Prostate gland (tissue), 2 donors: ENCODE measurements around the gene INHA. TPM values are rescaled to one million over a fixed set of nuclear protein-coding genes. Genes with fewer than 3 reads are reported as not detected.

Experiments
- DNase-seq: peaks from one replicate; pipeline ENCODE4 v3.0.0-alpha.2; 2019; ENCODE audit warnings: low spot score
- H3K27ac ChIP-seq, 2 donors: fragments of 200-600 bp; sonication (generic); 2 replicates each; pipeline ENCODE4 v1.5.1; 2017 to 2019
- H3K27me3 ChIP-seq: fragments of 200-600 bp; sonication (generic); replicated peaks from 2 replicates; pipeline ENCODE4 v1.5.1; 2019; ENCODE audit not compliant: insufficient read depth
- H3K36me3 ChIP-seq, 2 donors: fragments of 200-600 bp; sonication (generic); 1 replicate in 1 of 2; 2 replicates in 1 of 2; pipeline versions ENCODE4 v1.5.1 to v1.8.1; 2017 to 2019
- H3K4me1 ChIP-seq: fragments of 200-600 bp; sonication (generic); replicated peaks from 2 replicates; pipeline ENCODE4 v1.5.1; 2019
- H3K4me3 ChIP-seq, 2 donors: fragments of 200-600 bp; sonication (generic); 2 replicates each; pipeline ENCODE4 v1.5.1; 2017 to 2019
- H3K9me3 ChIP-seq: fragments of 200-600 bp; sonication (generic); 2 replicates; pipeline ENCODE4 v1.5.1; 2017
- CTCF ChIP-seq, 4 experiments: fragments of 200-600 bp in 2 of 4; fragments of 450-650 bp in 2 of 4; sonication (generic) in 2 of 4; IDR thresholded peaks; 1 replicate in 3 of 4; 2 replicates in 1 of 4; pipeline ENCODE4 v1.5.1; 2016 to 2019; ENCODE audit warnings: antibody characterized with exemption in 4 of 4, mild to moderate bottlenecking in 2 of 4, moderate library complexity in 2 of 4
- POLR2A ChIP-seq: fragments of 450-650 bp; IDR thresholded peaks from one replicate; pipeline ENCODE4 v1.6.1; 2016; ENCODE audit warnings: antibody characterized with exemption, mild to moderate bottlenecking
- POLR2AphosphoS5 ChIP-seq: sonication (generic); formaldehyde crosslinking; IDR thresholded peaks from one replicate; pipeline ENCODE4 v1.6.1; 2017; ENCODE audit warnings: antibody characterized with exemption
- WGBS: methylation state at CpG from one replicate; pipeline ENCODE4 v1.1.5; 2018; 5-methylcytosine and 5-hydroxymethylcytosine counted together
- intact Hi-C: fragments of 100-400 bp; cut with DNase I; formaldehyde crosslinking; loops from one replicate; pipeline ENCODE4 v1.14.2; 2022
- total RNA-seq, 2 donors: library from RNA; depleted of rRNA; stranded (reverse); fragments of >200 nt; gene quantifications; one replicate each; pipeline ENCODE4 v1.1.0, GENCODE V29; 2016

Gene INHA
- total RNA-seq, 2 donors from 2014 or later: 0.96 to 391 TPM

GRCh38 chr2:219596954-219597551, 24.9 kb downstream of the INHA start:
- DNase-seq: no peak
- intact Hi-C loops: loop anchor here (5.0 kb wide), 1 partner anchor 55 kb away; the partner anchor contains the start of genes CHPF and TMEM198

DNA sequence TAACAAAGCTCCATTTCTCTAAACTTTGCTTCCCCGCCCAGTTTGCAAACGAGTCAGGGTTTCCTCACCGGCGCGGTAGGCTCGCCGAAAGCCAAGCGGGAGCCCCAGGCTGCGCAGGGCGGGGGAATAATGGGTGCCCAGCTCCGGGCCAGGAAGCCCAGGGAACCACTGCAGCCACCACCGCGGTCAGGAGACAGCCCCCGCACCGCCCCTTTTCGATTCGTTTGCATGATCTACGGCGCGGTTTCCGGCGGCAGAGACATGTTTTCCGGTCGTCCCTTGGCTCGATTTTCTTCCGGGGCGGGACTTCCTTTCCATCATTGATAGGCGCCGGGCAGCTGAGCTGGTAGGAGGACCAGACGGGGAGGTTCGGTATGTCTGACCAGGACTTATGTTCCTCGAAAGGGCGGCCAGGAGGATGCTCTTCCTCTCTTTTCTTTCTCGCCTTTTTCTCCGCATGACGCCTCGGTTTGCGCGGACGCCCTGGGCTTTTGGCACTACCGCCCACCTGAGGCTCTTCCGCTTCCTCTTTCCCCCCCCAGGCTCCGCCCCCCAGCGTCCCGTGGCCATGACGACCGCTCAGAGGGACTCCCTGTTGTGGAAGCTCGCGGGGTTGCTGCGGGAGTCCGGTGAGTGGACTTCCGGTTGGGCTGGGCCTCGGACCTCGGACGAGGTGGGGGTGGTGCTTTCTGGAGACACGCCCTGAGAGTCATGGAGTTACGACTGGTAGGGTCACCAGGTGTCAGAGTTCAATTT, 25.6 kb downstream of the INHA start, which contains the start of gene STK11IP:
TSS of gene STK11IP (plus strand) at position 306 of the 756 bp plus-strand sequence. CDS start at position 569, 263 bp downstream.
- intact Hi-C loops: loop anchor here (5.0 kb wide), 1 partner anchor 55 kb away; the partner anchor contains the start of genes CHPF and TMEM198
- H3K27me3 ChIP-seq: no peaks in the 10 kb centered on the region
- H3K9me3 ChIP-seq: no peaks in the 10 kb centered on the region
- no peaks in the 10 kb centered on the region for H3K36me3 ChIP-seq
- H3K4me1 ChIP-seq: no peaks in the 10 kb centered on the region
- TF ChIP-seq POLR2A (peak; percentile 77), POLR2AphosphoS5 (peak; percentile 89), CTCF (IDR thresholded peaks at IDR 0.05) (peak in 1 of 4 experiments; percentile 0)
- H3K27ac ChIP-seq: peak within 1 kb of the TSS; percentile 82 to 90
- under 1% methylated on average over 57 of the region's 57 CpGs for WGBS
- peak within 1 kb of the TSS; percentile 50 to 66 for H3K4me3 ChIP-seq
- DNase-seq: peak; percentile 96

More at GRCh38 chr2:219596954-219597551, 24.9 kb downstream of the INHA start:
- Histone ChIP-seq H3K4me3 (peak overlapping the region; percentile 50 to 66), H3K27ac (peak overlapping the region; percentile 82 to 90), H3K4me1 (no peaks in the 10 kb centered on the region), H3K36me3 (no peaks in the 10 kb centered on the region), H3K9me3 (no peaks in the 10 kb centered on the region), H3K27me3 (no peaks in the 10 kb centered on the region)
- no peak for TF ChIP-seq POLR2A
- no peak for TF ChIP-seq POLR2AphosphoS5
- TF ChIP-seq CTCF (IDR thresholded peaks at IDR 0.05): no peak
- 8% methylated on average over 19 of the region's 19 CpGs for WGBS

DNA sequence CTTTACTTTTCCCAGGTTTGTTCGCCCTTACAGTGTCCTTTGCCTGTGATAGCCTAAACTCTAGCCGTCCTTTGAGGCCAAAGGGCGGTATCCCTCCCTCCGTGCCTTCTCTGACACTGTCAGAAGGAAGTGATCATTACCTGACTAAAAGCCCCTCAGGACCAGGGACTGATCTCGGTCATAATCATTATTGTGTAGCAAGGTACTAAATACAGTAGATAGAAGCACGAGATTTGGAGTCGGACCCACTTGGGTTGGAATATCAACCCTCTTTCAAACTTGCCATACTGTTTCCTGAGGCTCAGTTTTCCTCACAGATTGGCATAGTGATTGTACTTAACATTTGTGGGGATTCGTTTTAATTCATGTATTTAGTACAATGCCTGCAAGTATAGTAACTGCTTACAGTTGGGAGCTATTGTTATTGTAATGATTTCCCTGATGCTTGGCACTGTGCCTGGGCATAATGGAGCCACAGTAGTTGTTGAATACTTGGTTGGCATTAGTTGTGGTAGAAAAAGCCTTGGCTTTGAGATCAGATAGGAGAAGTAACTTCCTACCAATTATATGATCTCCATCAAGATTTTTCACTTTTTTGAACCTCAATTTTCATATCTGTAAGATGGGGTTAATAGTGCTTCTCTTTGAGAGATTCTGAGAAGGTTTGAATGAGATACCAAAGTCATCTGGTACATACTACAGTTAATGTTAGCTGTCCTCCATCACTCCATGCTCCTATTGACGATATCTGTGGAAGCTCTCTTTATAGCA, 26.4 kb downstream of the INHA start:
- H3K4me3 ChIP-seq: peak overlapping the region; percentile 50 to 66
- intact Hi-C loops: loop anchor here (5.0 kb wide), 1 partner anchor 56 kb away; the partner anchor contains the start of genes CHPF and TMEM198
- no peaks in the 10 kb centered on the region for H3K27me3 ChIP-seq
- peak overlapping the region; percentile 82 to 90 for H3K27ac ChIP-seq
- DNase-seq: no peak
- TF ChIP-seq CTCF (IDR thresholded peaks at IDR 0.05): no peak
- no peak for TF ChIP-seq POLR2A
- TF ChIP-seq POLR2AphosphoS5: no peak
- no peaks in the 10 kb centered on the region for H3K36me3 ChIP-seq
- WGBS: 24% methylated on average over 9 of the region's 9 CpGs
- H3K4me1 ChIP-seq: no peaks in the 10 kb centered on the region
- no peaks in the 10 kb centered on the region for H3K9me3 ChIP-seq

DNA sequence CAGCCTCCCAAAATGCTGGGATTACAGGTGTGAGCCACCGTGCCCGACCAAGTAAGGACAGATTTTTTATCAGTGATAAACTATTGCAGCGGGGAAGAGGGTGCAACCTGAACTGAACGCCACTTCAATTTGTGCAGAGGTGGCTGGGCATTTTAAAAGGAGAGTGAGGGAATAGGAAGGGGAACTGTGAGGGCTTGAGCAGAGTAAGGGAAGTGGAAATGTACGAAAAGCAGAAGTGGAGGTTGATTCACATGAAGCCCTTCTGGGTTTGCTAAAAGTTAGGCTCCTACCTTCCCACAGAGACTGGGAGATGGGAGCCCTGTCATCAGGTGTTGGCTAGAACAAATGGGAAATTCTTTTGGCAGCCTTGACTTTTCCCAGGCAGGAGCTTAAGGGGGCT, 31.7 kb downstream of the INHA start:
- Histone ChIP-seq H3K36me3 (peaks cover 11 to 15% of the 10 kb centered on the region in 2 donors), H3K4me3 (no peak overlapping the region), H3K4me1 (no peaks in the 10 kb centered on the region), H3K27me3 (no peaks in the 10 kb centered on the region), H3K27ac (no peak overlapping the region), H3K9me3 (no peaks in the 10 kb centered on the region)
- DNase-seq: no peak
- WGBS: 86% methylated on average over 5 of the region's 5 CpGs
- intact Hi-C loops: no loop called here
- no peak for TF ChIP-seq CTCF (IDR thresholded peaks at IDR 0.05)
- no peak for TF ChIP-seq POLR2AphosphoS5
- TF ChIP-seq POLR2A: no peak
